ENCODE data around the gene MUC4. TPM values are rescaled to one million over a fixed set of nuclear protein-coding genes. Genes with fewer than 3 reads are reported as not detected.
A peak's percentile ranks its signal among the peaks of the same experiment; 100 is the strongest.

Gene MUC4
- total and polyA plus RNA-seq, 9 of the 15 experiments (the other 6 are each of a cell fraction or from before 2014, with no cell fraction given), result under 0.01 to 0.21 (median 0.10) TPM; not detected in 4

GRCh38 chr3:195698647-195699387, 112.9 kb downstream of the MUC4 start (continued):
- TF ChIP-seq ZNF512 (tag; IDR thresholded peaks at IDR 0.05) (no peak), MBD1 (CRISPR knock-in tag; IDR thresholded peaks at IDR 0.05) (peak; percentile 55; the same call in 1 of the 2 replicates), TGIF2 (CRISPR knock-in tag; IDR thresholded peaks at IDR 0.05) (no peak), RBM25 (IDR thresholded peaks at IDR 0.05; ENCODE audit: low read depth, low read length, severe bottlenecking) (no peak), TRIM28 (IDR thresholded peaks at IDR 0.05) (no peak), SIRT6 (IDR thresholded peaks at IDR 0.05; ENCODE audit: low read depth, low read length) (no peak), POU5F1 (IDR thresholded peaks at IDR 0.05; ENCODE audit: borderline replicate concordance, low read depth, low read length, partially characterized antibody) (no peak), RREB1 (CRISPR knock-in tag; IDR thresholded peaks at IDR 0.05) (no peak), ZFP30 (CRISPR knock-in tag; IDR thresholded peaks at IDR 0.05; ENCODE audit: borderline replicate concordance) (no peak; the same call in 1 of the 2 replicates), ZNF431 (CRISPR knock-in tag; IDR thresholded peaks at IDR 0.05) (no peak), ETV5 (CRISPR knock-in tag; IDR thresholded peaks at IDR 0.05; ENCODE audit: low read depth) (no peak), ZNF274 (IDR thresholded peaks at IDR 0.05; ENCODE audit: borderline replicate concordance, low read depth, low read length) (no peak)
- TF ChIP-seq, protein P1, sequence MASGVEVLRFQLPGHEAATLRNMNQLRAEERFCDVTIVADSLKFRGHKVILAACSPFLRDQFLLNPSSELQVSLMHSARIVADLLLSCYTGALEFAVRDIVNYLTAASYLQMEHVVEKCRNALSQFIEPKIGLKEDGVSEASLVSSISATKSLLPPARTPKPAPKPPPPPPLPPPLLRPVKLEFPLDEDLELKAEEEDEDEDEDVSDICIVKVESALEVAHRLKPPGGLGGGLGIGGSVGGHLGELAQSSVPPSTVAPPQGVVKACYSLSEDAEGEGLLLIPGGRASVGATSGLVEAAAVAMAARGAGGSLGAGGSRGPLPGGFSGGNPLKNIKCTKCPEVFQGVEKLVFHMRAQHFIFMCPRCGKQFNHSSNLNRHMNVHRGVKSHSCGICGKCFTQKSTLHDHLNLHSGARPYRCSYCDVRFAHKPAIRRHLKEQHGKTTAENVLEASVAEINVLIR (CRISPR knock-in tag; IDR thresholded peaks at IDR 0.05), result no peak
- TF ChIP-seq, protein P2, sequence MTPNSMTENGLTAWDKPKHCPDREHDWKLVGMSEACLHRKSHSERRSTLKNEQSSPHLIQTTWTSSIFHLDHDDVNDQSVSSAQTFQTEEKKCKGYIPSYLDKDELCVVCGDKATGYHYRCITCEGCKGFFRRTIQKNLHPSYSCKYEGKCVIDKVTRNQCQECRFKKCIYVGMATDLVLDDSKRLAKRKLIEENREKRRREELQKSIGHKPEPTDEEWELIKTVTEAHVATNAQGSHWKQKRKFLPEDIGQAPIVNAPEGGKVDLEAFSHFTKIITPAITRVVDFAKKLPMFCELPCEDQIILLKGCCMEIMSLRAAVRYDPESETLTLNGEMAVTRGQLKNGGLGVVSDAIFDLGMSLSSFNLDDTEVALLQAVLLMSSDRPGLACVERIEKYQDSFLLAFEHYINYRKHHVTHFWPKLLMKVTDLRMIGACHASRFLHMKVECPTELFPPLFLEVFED (CRISPR knock-in tag; conservative IDR thresholded peaks at IDR 0.05), result no peak

All from K562 (cell line).